A549 (cell line): ENCODE data around the gene BRD1.

ENCODE experiments used
- CEBPB ChIP-seq, 2 experiments: fragments of >200 bp in 1 of 2; sonication (Bioruptor Twin) in 1 of 2; formaldehyde crosslinking in 1 of 2; IDR thresholded peaks; 2 replicates each; pipeline ENCODE4 v1.6.1; 2012 to 2016
- CTCF ChIP-seq: fragments of >200 bp; sonication (Bioruptor Twin); formaldehyde crosslinking; IDR thresholded peaks from 3 replicates; pipeline ENCODE4 v1.5.1; 2016
- ELK1 ChIP-seq: fragments of 150-350 bp; IDR thresholded peaks from 2 replicates; pipeline ENCODE4 v1.6.1; 2014; ENCODE audit warnings: low read depth, mild to moderate bottlenecking, low read length
- HMGXB4 ChIP-seq: fragments of 250-450 bp; sonication (Bioruptor Pico); IDR thresholded peaks from 2 replicates; pipeline ENCODE4 v1.5.0; 2021; ENCODE audit warnings: mild to moderate bottlenecking, moderate library complexity, borderline replicate concordance
- PHF8 ChIP-seq: fragments of 200-600 bp; sonication (generic); IDR thresholded peaks from 2 replicates; pipeline ENCODE4 v1.6.1; 2016; ENCODE audit warnings: low read depth, mild to moderate bottlenecking, antibody characterized with exemption, moderate library complexity, borderline replicate concordance
- POLR2A ChIP-seq: IDR thresholded peaks from 2 replicates; pipeline ENCODE4 v1.6.1; 2012; ENCODE audit warnings: mild to moderate bottlenecking, low read length
- RAD21 ChIP-seq, 2 experiments: fragments of >200 bp in 1 of 2; sonication (Bioruptor Twin) in 1 of 2; formaldehyde crosslinking in 1 of 2; IDR thresholded peaks in 1 of 2; conservative IDR thresholded peaks in 1 of 2; 2 replicates in 1 of 2; 3 replicates in 1 of 2; pipeline ENCODE4 v1.6.1; 2012 to 2018; ENCODE audit warnings: inconsistent platforms in 1 of 2
- RCOR1 ChIP-seq: fragments of 150-350 bp; IDR thresholded peaks from 2 replicates; pipeline ENCODE4 v1.6.1; 2014; ENCODE audit warnings: antibody characterized with exemption, low read length, low read depth
- RFX5 ChIP-seq: fragments of 450-650 bp; IDR thresholded peaks from 2 replicates; pipeline ENCODE4 v1.7.1; 2014; ENCODE audit warnings: antibody characterized with exemption, mild to moderate bottlenecking, moderate library complexity
- SMC3 ChIP-seq: fragments of >200 bp; sonication (Bioruptor Twin); formaldehyde crosslinking; IDR thresholded peaks from 3 replicates; pipeline ENCODE4 v1.6.1; 2018; ENCODE audit warnings: inconsistent platforms
- TF ChIP-seq, protein P1 (sequence below): fragments of 200-600 bp; sonication (generic); IDR thresholded peaks from 2 replicates; pipeline ENCODE4 v1.6.1; 2016; ENCODE audit warnings: antibody characterized with exemption, mild to moderate bottlenecking, moderate library complexity

- TF ChIP-seq RCOR1 = no peak
- TF ChIP-seq CTCF = no peak
- TF ChIP-seq PHF8 = no peak
- no peak for TF ChIP-seq RAD21 (conservative IDR thresholded peaks at IDR 0.05 in 1 of 2, IDR thresholded peaks at IDR 0.05 in 1 of 2)
- TF ChIP-seq SMC3 = no peak
- TF ChIP-seq POLR2A = no peak
- TF ChIP-seq HMGXB4 = no peak
- no peak for TF ChIP-seq RFX5
- no peak for TF ChIP-seq CEBPB (IDR thresholded peaks at IDR 0.05)
- TF ChIP-seq, protein P1, sequence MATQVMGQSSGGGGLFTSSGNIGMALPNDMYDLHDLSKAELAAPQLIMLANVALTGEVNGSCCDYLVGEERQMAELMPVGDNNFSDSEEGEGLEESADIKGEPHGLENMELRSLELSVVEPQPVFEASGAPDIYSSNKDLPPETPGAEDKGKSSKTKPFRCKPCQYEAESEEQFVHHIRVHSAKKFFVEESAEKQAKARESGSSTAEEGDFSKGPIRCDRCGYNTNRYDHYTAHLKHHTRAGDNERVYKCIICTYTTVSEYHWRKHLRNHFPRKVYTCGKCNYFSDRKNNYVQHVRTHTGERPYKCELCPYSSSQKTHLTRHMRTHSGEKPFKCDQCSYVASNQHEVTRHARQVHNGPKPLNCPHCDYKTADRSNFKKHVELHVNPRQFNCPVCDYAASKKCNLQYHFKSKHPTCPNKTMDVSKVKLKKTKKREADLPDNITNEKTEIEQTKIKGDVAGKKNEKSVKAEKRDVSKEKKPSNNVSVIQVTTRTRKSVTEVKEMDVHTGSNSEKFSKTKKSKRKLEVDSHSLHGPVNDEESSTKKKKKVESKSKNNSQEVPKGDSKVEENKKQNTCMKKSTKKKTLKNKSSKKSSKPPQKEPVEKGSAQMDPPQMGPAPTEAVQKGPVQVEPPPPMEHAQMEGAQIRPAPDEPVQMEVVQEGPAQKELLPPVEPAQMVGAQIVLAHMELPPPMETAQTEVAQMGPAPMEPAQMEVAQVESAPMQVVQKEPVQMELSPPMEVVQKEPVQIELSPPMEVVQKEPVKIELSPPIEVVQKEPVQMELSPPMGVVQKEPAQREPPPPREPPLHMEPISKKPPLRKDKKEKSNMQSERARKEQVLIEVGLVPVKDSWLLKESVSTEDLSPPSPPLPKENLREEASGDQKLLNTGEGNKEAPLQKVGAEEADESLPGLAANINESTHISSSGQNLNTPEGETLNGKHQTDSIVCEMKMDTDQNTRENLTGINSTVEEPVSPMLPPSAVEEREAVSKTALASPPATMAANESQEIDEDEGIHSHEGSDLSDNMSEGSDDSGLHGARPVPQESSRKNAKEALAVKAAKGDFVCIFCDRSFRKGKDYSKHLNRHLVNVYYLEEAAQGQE = no peak
- no peak for TF ChIP-seq ELK1
Measured at GRCh38 chr22:49776891-49777290, 50.8 kb downstream of the BRD1 start.
